Measurements from ENCODE around the gene CHST11.

DNA sequence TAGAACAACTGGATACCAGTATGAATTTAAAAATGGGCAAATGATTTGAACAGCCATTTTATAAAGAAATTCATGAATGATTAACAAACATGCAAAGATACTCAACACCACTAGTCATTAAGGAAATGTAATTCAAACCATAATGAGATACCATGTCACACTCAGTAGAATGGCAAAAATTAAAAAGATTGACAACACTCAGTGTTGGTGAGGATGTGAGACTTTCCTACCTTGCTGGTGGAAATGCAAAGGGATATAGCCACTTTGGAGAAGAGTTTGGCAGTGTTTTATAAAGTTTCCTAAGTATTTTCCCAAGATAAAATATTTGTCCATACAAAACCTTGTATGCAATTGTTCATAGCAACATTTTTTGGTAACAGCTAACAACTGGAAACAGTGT, 6.0 kb upstream of the CHST11 start:
- TF ChIP-seq, protein P1, sequence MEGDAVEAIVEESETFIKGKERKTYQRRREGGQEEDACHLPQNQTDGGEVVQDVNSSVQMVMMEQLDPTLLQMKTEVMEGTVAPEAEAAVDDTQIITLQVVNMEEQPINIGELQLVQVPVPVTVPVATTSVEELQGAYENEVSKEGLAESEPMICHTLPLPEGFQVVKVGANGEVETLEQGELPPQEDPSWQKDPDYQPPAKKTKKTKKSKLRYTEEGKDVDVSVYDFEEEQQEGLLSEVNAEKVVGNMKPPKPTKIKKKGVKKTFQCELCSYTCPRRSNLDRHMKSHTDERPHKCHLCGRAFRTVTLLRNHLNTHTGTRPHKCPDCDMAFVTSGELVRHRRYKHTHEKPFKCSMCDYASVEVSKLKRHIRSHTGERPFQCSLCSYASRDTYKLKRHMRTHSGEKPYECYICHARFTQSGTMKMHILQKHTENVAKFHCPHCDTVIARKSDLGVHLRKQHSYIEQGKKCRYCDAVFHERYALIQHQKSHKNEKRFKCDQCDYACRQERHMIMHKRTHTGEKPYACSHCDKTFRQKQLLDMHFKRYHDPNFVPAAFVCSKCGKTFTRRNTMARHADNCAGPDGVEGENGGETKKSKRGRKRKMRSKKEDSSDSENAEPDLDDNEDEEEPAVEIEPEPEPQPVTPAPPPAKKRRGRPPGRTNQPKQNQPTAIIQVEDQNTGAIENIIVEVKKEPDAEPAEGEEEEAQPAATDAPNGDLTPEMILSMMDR (IDR thresholded peaks at IDR 0.05 in 8 of 11, conservative IDR thresholded peaks at IDR 0.05 in 3 of 11): no peak
- TF ChIP-seq POLR2A (IDR thresholded peaks at IDR 0.05): no peak

Data from spleen (tissue), 7 donors.